Measurements from ENCODE around the gene SYNE1. TPM values are rescaled to one million over a fixed set of nuclear protein-coding genes. Genes with fewer than 3 reads are reported as not detected.

Gene SYNE1
- total and polyA plus RNA-seq, 10 of the 15 experiments (the other 5 are each of a cell fraction or from before 2014, with no cell fraction given): 2.3 to 28.7 (median 14.1) TPM

- Histone ChIP-seq H3K27ac (ENCODE audit: control insufficient read depth, insufficient read depth) (no peak overlapping the region), H2AFZ (ENCODE audit: control insufficient read depth, low read depth, low read length) (no peak overlapping the region), H3K27me3 (replicated peaks in 1 of 2; ENCODE audit: control insufficient read depth in 2 of 2, insufficient read depth in 2 of 2, low read length in 1 of 2) (no peaks in the 10 kb centered on the region), H3K4me1 (ENCODE audit: control insufficient read depth, insufficient read depth, low read length) (peaks cover 15% of the 10 kb centered on the region; the same call in 1 of the 2 replicates), H3K36me3 (ENCODE audit: control insufficient read depth in 2 of 2, insufficient read depth in 2 of 2, low read length in 1 of 2) (peaks cover 0 to 2% of the 10 kb centered on the region in 2 experiments; a peak in 1 of 4 replicates), H3K9me3 (replicated peaks; ENCODE audit: control insufficient read depth, insufficient read depth, low read length) (peaks cover 6% of the 10 kb centered on the region), H4K20me1 (ENCODE audit: control insufficient read depth, insufficient read depth) (no peaks in the 10 kb centered on the region), H3K79me2 (ENCODE audit: control insufficient read depth, insufficient read depth, low read length) (no peaks in the 10 kb centered on the region), H3K4me3 (no peak overlapping the region), H3K4me2 (ENCODE audit: control insufficient read depth, insufficient read depth) (no peak overlapping the region), H3K9ac (ENCODE audit: control insufficient read depth, insufficient read depth, low read length) (no peak overlapping the region)
- no TSS peak for BruUV-seq (replicated peaks)
- POLR2A ChIA-PET: no interaction called here
- in situ Hi-C loops (cut with MboI): no loop called here
- intact Hi-C loops (cut with micrococcal nuclease; ENCODE audit: unreplicated experiment): no loop called here
- FAIRE-seq: no peak
- WGBS (ENCODE audit: insufficient coverage, insufficient replicate concordance, low lambda C conversion rate, missing lambda C conversion rate): 83% methylated on average over 5 of the region's 5 CpGs
- TF ChIP-seq EZH2 (IDR thresholded peaks at IDR 0.05; ENCODE audit: borderline replicate concordance, control insufficient read depth, low read depth, low read length) (no peak), POLR2AphosphoS2 (IDR thresholded peaks at IDR 0.05; ENCODE audit: low read depth, low read length) (no peak), PAX8 (IDR thresholded peaks at IDR 0.05) (no peak), SIX5 (IDR thresholded peaks at IDR 0.05; ENCODE audit: low read depth, low read length, severe bottlenecking) (no peak), BACH1 (IDR thresholded peaks at IDR 0.05; ENCODE audit: borderline replicate concordance) (no peak), USF2 (IDR thresholded peaks at IDR 0.05; ENCODE audit: borderline replicate concordance, low read depth, low read length) (no peak), HCFC1 (IDR thresholded peaks at IDR 0.05; ENCODE audit: low read length) (no peak), MTA3 (IDR thresholded peaks at IDR 0.05; ENCODE audit: borderline replicate concordance, low read length) (no peak), MEF2B (IDR thresholded peaks at IDR 0.05; ENCODE audit: partially characterized antibody, poor library complexity, severe bottlenecking) (no peak), STAT1 (conservative IDR thresholded peaks at IDR 0.05) (no peak), USF1 (IDR thresholded peaks at IDR 0.05; ENCODE audit: borderline replicate concordance, extremely low read length, insufficient read depth, low read depth, low read length) (no peak), BCL11A (IDR thresholded peaks at IDR 0.05; ENCODE audit: low read depth, low read length) (no peak), PBX3 (IDR thresholded peaks at IDR 0.05; ENCODE audit: insufficient replicate concordance, low read depth, low read length) (no peak), POU2F2 (IDR thresholded peaks at IDR 0.05; ENCODE audit: borderline replicate concordance, low read depth, low read length) (no peak), HSF1 (IDR thresholded peaks at IDR 0.05; ENCODE audit: low read depth, low read length) (no peak), EGR1 (IDR thresholded peaks at IDR 0.05; ENCODE audit: borderline replicate concordance in 1 of 2, low read depth in 2 of 2, low read length in 2 of 2) (no peak), DPF2 (IDR thresholded peaks at IDR 0.05) (no peak)
- CTCF ChIA-PET: interaction anchor here (1.4 to 1.8 kb wide), 2 partner anchors 14 to 476 kb away, joined by 3 to 5 read pairs; no protein-coding TSS in a partner anchor
- no peak for ATAC-seq
- DNase-seq (ENCODE audit: low read depth, low spot score): no peak
- SMC1A ChIA-PET (ENCODE audit: uncharacterized antibody, unreplicated experiment): interaction anchor here (0.7 to 3.1 kb wide), 4 partner anchors 9 to 104 kb away, joined by 3 to 9 read pairs (median 3); no protein-coding TSS in a partner anchor
- RAD21 ChIA-PET (ENCODE audit: unreplicated experiment): no interaction called here
These were observed 470.3 kb downstream of the SYNE1 start for GRCh38 chr6:152166897-152167296.
